NB4 (cell line): Measurements from ENCODE around the gene ALOX5.

ENCODE experiments used
- DNase-seq: peaks from one replicate; pipeline ENCODE4 v3.0.0; 2010; ENCODE audit warnings: low read depth
- H3K4me3 ChIP-seq: one replicate; pipeline ENCODE4 v1.5.1; 2011; ENCODE audit warnings: mild to moderate bottlenecking, low read depth, low read length, moderate library complexity
- MYC ChIP-seq: IDR thresholded peaks from 2 replicates; pipeline ENCODE4 v1.6.1; 2011; ENCODE audit warnings: low read depth, low read length
- POLR2A ChIP-seq: IDR thresholded peaks from 2 replicates; pipeline ENCODE4 v1.6.1; 2011; ENCODE audit warnings: mild to moderate bottlenecking; ENCODE audit not compliant: insufficient read length; ENCODE audit errors: extremely low read depth
- TF ChIP-seq, protein P1 (sequence below): IDR thresholded peaks from 2 replicates; pipeline ENCODE4 v1.6.1; 2011; ENCODE audit warnings: low read depth, low read length
- TF ChIP-seq, protein P2 (sequence below): IDR thresholded peaks from one replicate; pipeline ENCODE4 v1.5.1; 2012; ENCODE audit warnings: low read depth, low read length

Gene ALOX5

GRCh38 chr10:45429790-45430189 lies 55.8 kb downstream of the ALOX5 start:
- no peak for DNase-seq
- TF ChIP-seq POLR2A (no peak), MYC (no peak)
- TF ChIP-seq, protein P1, sequence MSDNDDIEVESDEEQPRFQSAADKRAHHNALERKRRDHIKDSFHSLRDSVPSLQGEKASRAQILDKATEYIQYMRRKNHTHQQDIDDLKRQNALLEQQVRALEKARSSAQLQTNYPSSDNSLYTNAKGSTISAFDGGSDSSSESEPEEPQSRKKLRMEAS, result no peak
- TF ChIP-seq, protein P2, sequence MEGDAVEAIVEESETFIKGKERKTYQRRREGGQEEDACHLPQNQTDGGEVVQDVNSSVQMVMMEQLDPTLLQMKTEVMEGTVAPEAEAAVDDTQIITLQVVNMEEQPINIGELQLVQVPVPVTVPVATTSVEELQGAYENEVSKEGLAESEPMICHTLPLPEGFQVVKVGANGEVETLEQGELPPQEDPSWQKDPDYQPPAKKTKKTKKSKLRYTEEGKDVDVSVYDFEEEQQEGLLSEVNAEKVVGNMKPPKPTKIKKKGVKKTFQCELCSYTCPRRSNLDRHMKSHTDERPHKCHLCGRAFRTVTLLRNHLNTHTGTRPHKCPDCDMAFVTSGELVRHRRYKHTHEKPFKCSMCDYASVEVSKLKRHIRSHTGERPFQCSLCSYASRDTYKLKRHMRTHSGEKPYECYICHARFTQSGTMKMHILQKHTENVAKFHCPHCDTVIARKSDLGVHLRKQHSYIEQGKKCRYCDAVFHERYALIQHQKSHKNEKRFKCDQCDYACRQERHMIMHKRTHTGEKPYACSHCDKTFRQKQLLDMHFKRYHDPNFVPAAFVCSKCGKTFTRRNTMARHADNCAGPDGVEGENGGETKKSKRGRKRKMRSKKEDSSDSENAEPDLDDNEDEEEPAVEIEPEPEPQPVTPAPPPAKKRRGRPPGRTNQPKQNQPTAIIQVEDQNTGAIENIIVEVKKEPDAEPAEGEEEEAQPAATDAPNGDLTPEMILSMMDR, result no peak
- H3K4me3 ChIP-seq, result no peak overlapping the region

DNA sequence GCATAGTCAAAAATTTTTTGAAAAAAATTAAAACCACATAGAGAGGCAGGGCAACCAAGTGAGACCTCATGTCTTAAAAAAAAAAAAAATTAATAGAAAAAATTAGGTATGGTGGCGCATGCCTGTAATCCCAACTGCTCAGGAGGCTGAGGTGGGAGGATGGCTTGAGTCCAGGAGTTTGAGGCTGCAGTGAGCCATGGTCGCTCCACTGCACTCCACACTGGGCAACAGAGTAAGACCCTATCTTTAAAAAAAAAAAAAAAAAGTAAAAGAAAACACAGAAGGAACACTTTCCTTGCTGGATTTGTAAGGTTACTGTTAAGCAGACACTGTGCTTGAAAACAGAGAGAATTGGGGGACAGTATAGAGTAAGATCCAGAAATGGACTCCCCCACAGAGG lies 58.1 kb downstream of the ALOX5 start:
- no peak for DNase-seq
- TF ChIP-seq, protein P1, result no peak
- TF ChIP-seq MYC (no peak), POLR2A (no peak)
- TF ChIP-seq, protein P2, result no peak
- no peak overlapping the region for H3K4me3 ChIP-seq

GRCh38 chr10:45432700-45433472 lies 58.9 kb downstream of the ALOX5 start:
- no peak overlapping the region for H3K4me3 ChIP-seq
- no peak for DNase-seq
- TF ChIP-seq, protein P1, result no peak
- TF ChIP-seq POLR2A (no peak), MYC (no peak)
- TF ChIP-seq, protein P2, result no peak

DNA sequence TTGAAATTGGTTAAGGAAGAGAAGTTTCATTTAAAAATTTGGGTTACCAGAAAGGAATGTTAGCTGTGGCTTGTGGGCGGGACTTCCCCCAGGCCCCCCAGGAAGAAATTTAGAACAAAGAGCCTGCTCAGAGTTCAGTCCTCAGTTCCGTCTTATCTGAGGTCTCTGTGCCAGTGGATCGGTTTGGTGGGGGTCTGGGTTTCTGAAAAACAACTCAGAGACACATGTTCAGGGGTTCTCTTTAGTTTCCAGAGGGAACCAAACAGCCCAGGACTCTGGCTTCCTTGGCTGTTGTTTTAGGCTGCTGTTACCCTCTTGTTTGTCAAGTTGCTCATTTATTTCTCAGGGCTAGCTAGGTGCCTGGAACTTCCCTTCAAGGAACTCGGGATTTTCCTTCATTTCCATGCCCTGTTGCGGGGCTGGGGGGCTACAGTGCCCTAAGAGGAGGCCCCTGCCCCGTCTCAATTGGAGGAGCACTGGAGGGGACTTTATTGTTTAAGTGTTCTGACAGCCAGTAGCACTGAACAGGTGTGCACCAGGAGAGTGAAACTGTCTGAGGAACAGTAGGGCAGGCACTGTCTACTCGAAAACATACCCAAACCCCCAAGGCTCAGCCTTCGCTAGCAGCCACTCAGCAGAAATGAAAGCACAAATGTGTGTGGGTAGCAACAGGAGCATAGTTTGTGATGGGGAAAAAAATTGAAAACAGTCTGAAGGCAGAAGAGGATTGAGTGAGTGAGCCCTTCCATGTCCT lies 59.9 kb downstream of the ALOX5 start:
- TF ChIP-seq, protein P2, result no peak
- TF ChIP-seq POLR2A (no peak), MYC (no peak)
- TF ChIP-seq, protein P1, result no peak
- no peak overlapping the region for H3K4me3 ChIP-seq
- no peak for DNase-seq

DNA sequence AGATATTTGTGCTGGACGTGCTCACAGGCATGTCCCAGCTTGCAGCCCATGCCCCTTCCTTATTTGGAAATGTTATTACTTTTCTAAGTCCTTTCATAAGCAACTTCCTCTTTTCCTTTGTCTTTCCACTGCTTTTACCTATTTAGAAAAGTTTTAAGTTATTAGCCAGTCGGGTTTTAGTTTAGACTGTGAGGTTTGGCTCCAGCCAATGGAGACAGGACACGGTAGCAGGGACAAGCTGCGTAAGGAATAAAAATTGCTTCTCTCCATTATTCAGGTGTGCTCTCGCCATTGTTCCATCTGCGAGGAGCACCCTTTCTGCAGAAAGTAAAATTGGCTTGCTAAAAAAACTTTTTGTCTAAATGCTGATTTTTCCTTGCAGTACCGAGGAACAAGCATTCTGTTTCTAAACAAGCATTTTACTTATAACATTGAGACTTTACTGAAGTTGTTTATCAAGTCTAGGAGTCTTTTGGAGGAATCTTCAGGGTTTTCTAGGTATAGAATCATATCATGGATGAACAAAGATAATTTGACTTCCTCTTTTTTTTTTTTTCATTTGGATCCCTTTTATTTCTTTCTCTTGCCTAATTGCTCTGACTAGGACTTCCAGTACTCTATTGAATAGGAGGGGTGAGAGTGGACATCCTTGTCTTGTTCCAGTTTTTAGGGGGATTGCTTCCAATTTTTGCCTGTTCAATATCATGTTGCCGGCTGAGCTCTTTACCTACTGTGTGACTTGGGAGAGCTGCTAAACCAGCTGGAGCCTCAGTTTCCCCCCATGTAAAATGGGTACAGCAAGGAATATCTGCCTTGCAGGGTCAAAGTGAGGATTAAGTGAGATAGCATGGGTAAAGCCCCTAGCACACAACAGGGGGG lies 63.8 kb downstream of the ALOX5 start:
- TF ChIP-seq, protein P1, result no peak
- TF ChIP-seq MYC, result no peak
- TF ChIP-seq, protein P2, result no peak

More for the DNA sequence above, 63.8 kb downstream of the ALOX5 start:
- peak; percentile 59 for DNase-seq
- no peak overlapping the region for H3K4me3 ChIP-seq
